ENCODE results near the gene CDH13. TPM values are rescaled to one million over a fixed set of nuclear protein-coding genes. Genes with fewer than 3 reads are reported as not detected.

Gene CDH13
- total RNA-seq, 1 donor from 2014 or later = 81.1 TPM

DNA sequence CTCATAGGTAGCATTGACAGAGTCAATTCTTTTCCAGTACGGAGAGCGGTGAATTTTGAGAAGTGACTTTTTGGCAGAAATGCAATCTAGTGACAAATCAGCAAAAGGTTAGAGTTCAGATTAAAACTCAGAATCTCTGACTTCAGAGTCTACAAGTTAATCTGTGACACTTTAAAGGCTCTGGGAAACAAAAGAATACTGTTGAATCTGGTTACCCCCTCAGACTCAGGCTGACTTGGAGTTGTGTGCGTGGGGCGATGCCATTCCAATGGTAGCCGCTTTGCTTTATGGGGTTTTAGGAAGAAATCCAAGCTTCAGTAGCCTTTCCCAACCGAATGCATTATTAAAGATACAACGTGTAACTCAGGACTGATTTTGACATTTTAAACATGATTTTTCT is 118.2 kb downstream of the CDH13 start:
- Mint-ChIP-seq H3K4me3 (ENCODE audit: unreplicated experiment) (no peak overlapping the region), H3K27me3 (ENCODE audit: unreplicated experiment) (no peaks in the 10 kb centered on the region), H3K27ac (ENCODE audit: unreplicated experiment) (no peak overlapping the region), H3K9me3 (ENCODE audit: unreplicated experiment) (no peaks in the 10 kb centered on the region), H3K36me3 (ENCODE audit: unreplicated experiment) (no peaks in the 10 kb centered on the region), H3K4me1 (ENCODE audit: low read depth, unreplicated experiment) (peaks cover 2% of the 10 kb centered on the region)
- TF ChIP-seq, protein P1, sequence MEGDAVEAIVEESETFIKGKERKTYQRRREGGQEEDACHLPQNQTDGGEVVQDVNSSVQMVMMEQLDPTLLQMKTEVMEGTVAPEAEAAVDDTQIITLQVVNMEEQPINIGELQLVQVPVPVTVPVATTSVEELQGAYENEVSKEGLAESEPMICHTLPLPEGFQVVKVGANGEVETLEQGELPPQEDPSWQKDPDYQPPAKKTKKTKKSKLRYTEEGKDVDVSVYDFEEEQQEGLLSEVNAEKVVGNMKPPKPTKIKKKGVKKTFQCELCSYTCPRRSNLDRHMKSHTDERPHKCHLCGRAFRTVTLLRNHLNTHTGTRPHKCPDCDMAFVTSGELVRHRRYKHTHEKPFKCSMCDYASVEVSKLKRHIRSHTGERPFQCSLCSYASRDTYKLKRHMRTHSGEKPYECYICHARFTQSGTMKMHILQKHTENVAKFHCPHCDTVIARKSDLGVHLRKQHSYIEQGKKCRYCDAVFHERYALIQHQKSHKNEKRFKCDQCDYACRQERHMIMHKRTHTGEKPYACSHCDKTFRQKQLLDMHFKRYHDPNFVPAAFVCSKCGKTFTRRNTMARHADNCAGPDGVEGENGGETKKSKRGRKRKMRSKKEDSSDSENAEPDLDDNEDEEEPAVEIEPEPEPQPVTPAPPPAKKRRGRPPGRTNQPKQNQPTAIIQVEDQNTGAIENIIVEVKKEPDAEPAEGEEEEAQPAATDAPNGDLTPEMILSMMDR (IDR thresholded peaks at IDR 0.05; ENCODE audit: partially characterized antibody, unreplicated experiment) = no peak
- DNase-seq = no peak

DNA sequence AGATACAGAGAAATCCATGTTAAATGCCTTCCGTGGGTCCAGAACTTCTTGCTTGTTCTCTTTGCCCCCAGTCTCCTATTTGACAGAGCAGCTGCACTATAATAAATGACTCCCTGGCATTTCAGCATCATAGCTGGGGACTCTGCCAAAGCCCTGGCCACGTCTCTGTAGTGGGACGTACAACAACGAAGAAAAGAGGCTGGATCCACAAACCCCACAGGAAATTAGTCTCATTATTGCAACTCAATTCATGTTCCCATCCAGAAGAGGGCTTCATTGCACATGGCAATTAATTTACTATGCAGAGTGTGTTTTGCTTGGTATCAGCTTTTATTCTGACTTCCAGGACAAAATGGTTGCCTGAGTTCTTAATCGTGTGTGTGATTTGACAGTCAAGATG is 121.3 kb downstream of the CDH13 start:
- no peaks in the 10 kb centered on the region for H3K9me3 Mint-ChIP-seq (ENCODE audit: unreplicated experiment)
- TF ChIP-seq, protein P1 (IDR thresholded peaks at IDR 0.05; ENCODE audit: partially characterized antibody, unreplicated experiment) = no peak
- no peak overlapping the region for H3K27ac Mint-ChIP-seq (ENCODE audit: unreplicated experiment)
- peaks cover 12% of the 10 kb centered on the region for H3K4me1 Mint-ChIP-seq (ENCODE audit: low read depth, unreplicated experiment)
- H3K4me3 Mint-ChIP-seq (ENCODE audit: unreplicated experiment) = no peak overlapping the region
- DNase-seq = no peak
- no peaks in the 10 kb centered on the region for H3K36me3 Mint-ChIP-seq (ENCODE audit: unreplicated experiment)
- H3K27me3 Mint-ChIP-seq (ENCODE audit: unreplicated experiment) = no peaks in the 10 kb centered on the region

DNA sequence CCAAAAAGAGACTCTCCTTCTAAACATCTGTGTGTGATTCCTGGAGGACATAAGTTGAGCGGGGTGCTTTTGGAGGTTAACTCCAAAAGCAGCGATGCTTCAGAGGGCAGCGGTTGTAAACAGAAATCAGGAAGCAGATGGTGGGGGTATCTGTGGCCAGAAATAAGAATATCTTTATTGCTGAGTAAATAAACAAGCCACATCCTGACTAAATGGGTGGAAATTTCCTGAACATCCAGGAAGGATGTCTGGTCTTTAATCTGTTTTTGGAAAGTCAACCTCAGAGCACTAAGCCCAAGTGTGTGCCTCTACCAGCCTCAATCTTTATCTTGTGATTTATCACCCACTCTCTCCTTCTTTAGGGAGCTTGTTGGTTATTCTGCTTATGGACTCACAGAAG is 123.3 kb downstream of the CDH13 start:
- peaks cover 12% of the 10 kb centered on the region for H3K4me1 Mint-ChIP-seq (ENCODE audit: low read depth, unreplicated experiment)
- no peaks in the 10 kb centered on the region for H3K36me3 Mint-ChIP-seq (ENCODE audit: unreplicated experiment)
- H3K27ac Mint-ChIP-seq (ENCODE audit: unreplicated experiment) = no peak overlapping the region
- TF ChIP-seq, protein P1 (IDR thresholded peaks at IDR 0.05; ENCODE audit: partially characterized antibody, unreplicated experiment) = no peak
- no peaks in the 10 kb centered on the region for H3K27me3 Mint-ChIP-seq (ENCODE audit: unreplicated experiment)
- DNase-seq = no peak
- H3K9me3 Mint-ChIP-seq (ENCODE audit: unreplicated experiment) = no peaks in the 10 kb centered on the region
- H3K4me3 Mint-ChIP-seq (ENCODE audit: unreplicated experiment) = no peak overlapping the region

DNA sequence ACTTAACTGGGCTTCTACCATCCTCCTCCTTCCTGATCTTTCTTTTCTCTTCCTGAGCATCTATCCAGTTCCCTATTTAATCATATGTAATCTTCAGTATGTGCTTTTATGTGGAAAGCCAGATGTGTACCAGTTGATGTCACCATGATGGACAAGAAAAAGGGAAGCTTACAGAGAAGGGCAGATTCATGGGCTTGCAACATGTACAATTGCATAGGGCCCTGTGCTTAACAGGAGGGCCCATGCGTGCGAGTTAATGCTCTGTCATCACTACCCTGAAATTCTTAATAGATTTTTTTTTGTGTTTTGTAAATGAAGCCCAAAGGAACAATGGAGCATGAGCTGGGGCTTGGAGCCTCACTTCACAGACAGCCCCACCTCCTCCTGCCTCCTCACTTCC is 124.3 kb downstream of the CDH13 start:
- H3K27me3 Mint-ChIP-seq (ENCODE audit: unreplicated experiment) = no peaks in the 10 kb centered on the region
- no peak overlapping the region for H3K27ac Mint-ChIP-seq (ENCODE audit: unreplicated experiment)
- no peak overlapping the region for H3K4me3 Mint-ChIP-seq (ENCODE audit: unreplicated experiment)
- no peak for DNase-seq
- no peaks in the 10 kb centered on the region for H3K36me3 Mint-ChIP-seq (ENCODE audit: unreplicated experiment)
- H3K4me1 Mint-ChIP-seq (ENCODE audit: low read depth, unreplicated experiment) = peaks cover 12% of the 10 kb centered on the region
- TF ChIP-seq, protein P1 (IDR thresholded peaks at IDR 0.05; ENCODE audit: partially characterized antibody, unreplicated experiment) = no peak
- H3K9me3 Mint-ChIP-seq (ENCODE audit: unreplicated experiment) = no peaks in the 10 kb centered on the region

DNA sequence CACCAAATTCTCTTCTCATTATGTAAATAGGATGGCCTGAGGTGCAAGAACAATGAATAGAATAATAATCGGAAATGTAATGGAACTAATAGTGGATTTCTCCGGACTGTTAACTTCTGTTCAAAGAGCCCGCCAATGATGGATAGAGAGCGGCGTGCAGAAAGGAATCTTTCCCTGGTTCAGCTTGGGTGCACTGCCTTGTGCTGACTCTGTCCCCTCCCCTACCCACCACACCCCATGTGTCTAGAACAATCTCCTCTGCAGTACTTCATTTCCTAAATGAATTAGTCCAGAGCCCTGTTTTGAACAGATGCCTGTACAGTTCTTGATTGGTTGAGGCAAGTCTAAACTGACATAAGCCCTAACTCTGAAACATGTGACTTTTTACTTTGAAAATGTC is 125.4 kb downstream of the CDH13 start:
- Mint-ChIP-seq H3K27ac (ENCODE audit: unreplicated experiment) (no peak overlapping the region), H3K36me3 (ENCODE audit: unreplicated experiment) (no peaks in the 10 kb centered on the region), H3K9me3 (ENCODE audit: unreplicated experiment) (no peaks in the 10 kb centered on the region), H3K4me1 (ENCODE audit: low read depth, unreplicated experiment) (peaks cover 12% of the 10 kb centered on the region), H3K27me3 (ENCODE audit: unreplicated experiment) (peaks cover 3% of the 10 kb centered on the region), H3K4me3 (ENCODE audit: unreplicated experiment) (no peak overlapping the region)
- TF ChIP-seq, protein P1 (IDR thresholded peaks at IDR 0.05; ENCODE audit: partially characterized antibody, unreplicated experiment) = no peak
- DNase-seq = no peak
